PC-3 (cell line): ENCODE measurements around the gene ANKRD53. TPM values are rescaled to one million over a fixed set of nuclear protein-coding genes. Genes with fewer than 3 reads are reported as not detected.

ENCODE experiments used
- ATAC-seq: fragments of 200-7000 bp; cut with Tn5 transposase; 2 replicates; pipeline ENCODE4 v1.9.1; 2020; ENCODE audit warnings: mild to moderate bottlenecking, moderate library complexity
- BruUV-seq: library from RNA; stranded (reverse); fragments of 400-500 nt; replicated peaks from 2 replicates; lab custom pipeline; 2021; lab: Mats Ljungman, UMichigan
- CTCF ChIA-PET: fragments of 300-600 bp; sonication (Branson Sonifier 250); formaldehyde crosslinking; loops from one replicate; lab custom pipeline; 2022; ENCODE audit warnings: antibody characterized with exemption; lab: Charles Lee
- POLR2A ChIA-PET: fragments of 300-600 bp; sonication (Branson Sonifier 250); formaldehyde crosslinking; loops from one replicate; lab custom pipeline; 2022; ENCODE audit warnings: antibody characterized with exemption; ENCODE audit not compliant: unreplicated experiment; lab: Charles Lee
- DNase-seq: peaks from one replicate; pipeline ENCODE4 v3.0.0-alpha.2; 2015
- H2AFZ ChIP-seq: fragments of 300-600 bp; sonication (generic); 2 replicates; pipeline ENCODE4 v1.6.0; 2016; ENCODE audit warnings: antibody characterized with exemption, low read length
- H3F3A ChIP-seq: fragments of 300-600 bp; sonication (generic); one replicate; pipeline ENCODE4 v1.6.0; 2017; ENCODE audit warnings: antibody characterized with exemption, low read length, control low read depth, mild to moderate bottlenecking; ENCODE audit not compliant: unreplicated experiment
- H3K27ac ChIP-seq: fragments of 300-600 bp; sonication (generic); 2 replicates; pipeline ENCODE4 v1.5.1; 2016; ENCODE audit warnings: mild to moderate bottlenecking, low read length
- H3K27me3 ChIP-seq: fragments of 300-600 bp; sonication (generic); 2 replicates; pipeline ENCODE4 v1.6.1; 2016; ENCODE audit warnings: low read length, mixed read lengths
- H3K36me3 ChIP-seq: fragments of 300-600 bp; sonication (generic); 2 replicates; pipeline ENCODE4 v1.6.1; 2016; ENCODE audit warnings: low read depth, mixed run types, low read length, mixed read lengths
- H3K4me1 ChIP-seq: fragments of 300-600 bp; sonication (generic); 2 replicates; pipeline ENCODE4 v1.5.1; 2016; ENCODE audit warnings: low read length; ENCODE audit not compliant: insufficient read depth
- H3K4me2 ChIP-seq: fragments of 300-600 bp; sonication (generic); 2 replicates; pipeline ENCODE4 v1.6.0; 2016; ENCODE audit warnings: low read length
- H3K4me3 ChIP-seq: fragments of 300-600 bp; sonication (generic); 2 replicates; pipeline ENCODE4 v1.5.1; 2016; ENCODE audit warnings: mild to moderate bottlenecking, low read length, mixed read lengths
- H3K79me2 ChIP-seq: fragments of 300-600 bp; sonication (generic); 2 replicates; pipeline ENCODE4 v1.6.1; 2017; ENCODE audit warnings: low read length, mixed read lengths
- H3K9ac ChIP-seq: fragments of 300-600 bp; sonication (generic); 2 replicates; pipeline ENCODE4 v1.6.0; 2016; ENCODE audit warnings: mild to moderate bottlenecking, low read length
- H3K9me2 ChIP-seq: fragments of 300-600 bp; sonication (generic); replicated peaks from 2 replicates; pipeline ENCODE4 v1.6.1; 2016; ENCODE audit warnings: mixed run types, low read length, mixed read lengths
- H3K9me3 ChIP-seq: fragments of 300-600 bp; sonication (generic); 2 replicates; pipeline ENCODE4 v1.6.1; 2016; ENCODE audit warnings: low read length, mixed read lengths
- H4K20me1 ChIP-seq: fragments of 300-600 bp; sonication (generic); 2 replicates; pipeline ENCODE4 v1.6.1; 2016; ENCODE audit warnings: low read length, mixed read lengths
- EZH2 ChIP-seq: fragments of 300-600 bp; sonication (generic); IDR thresholded peaks from one replicate; pipeline ENCODE4 v1.6.1; 2017; ENCODE audit warnings: antibody characterized with exemption, mild to moderate bottlenecking, low read length; ENCODE audit not compliant: unreplicated experiment
- EZH2phosphoT487 ChIP-seq: fragments of 300-600 bp; sonication (generic); IDR thresholded peaks from 2 replicates; pipeline ENCODE4 v1.6.1; 2018; ENCODE audit warnings: mild to moderate bottlenecking, antibody characterized with exemption, low read length, borderline replicate concordance
- intact Hi-C: fragments of 100-400 bp; cut with micrococcal nuclease; formaldehyde crosslinking; loops from 2 replicates; pipeline ENCODE4 v1.9.0; 2023
- total RNA-seq: library from RNA; depleted of rRNA; stranded (reverse); fragments of >200 nt; gene quantifications from 2 replicates; pipeline ENCODE4 v1.2.3, GENCODE V29; 2014
- TF ChIP-seq, protein P1 (sequence below): fragments of 300-600 bp; sonication (generic); conservative IDR thresholded peaks from 2 replicates; pipeline ENCODE4 v1.5.1; 2017; ENCODE audit warnings: antibody characterized with exemption, low read depth, mild to moderate bottlenecking, low read length

ANKRD53 gene
- total RNA-seq, 1 experiment from 2014 or later = not detected

DNA sequence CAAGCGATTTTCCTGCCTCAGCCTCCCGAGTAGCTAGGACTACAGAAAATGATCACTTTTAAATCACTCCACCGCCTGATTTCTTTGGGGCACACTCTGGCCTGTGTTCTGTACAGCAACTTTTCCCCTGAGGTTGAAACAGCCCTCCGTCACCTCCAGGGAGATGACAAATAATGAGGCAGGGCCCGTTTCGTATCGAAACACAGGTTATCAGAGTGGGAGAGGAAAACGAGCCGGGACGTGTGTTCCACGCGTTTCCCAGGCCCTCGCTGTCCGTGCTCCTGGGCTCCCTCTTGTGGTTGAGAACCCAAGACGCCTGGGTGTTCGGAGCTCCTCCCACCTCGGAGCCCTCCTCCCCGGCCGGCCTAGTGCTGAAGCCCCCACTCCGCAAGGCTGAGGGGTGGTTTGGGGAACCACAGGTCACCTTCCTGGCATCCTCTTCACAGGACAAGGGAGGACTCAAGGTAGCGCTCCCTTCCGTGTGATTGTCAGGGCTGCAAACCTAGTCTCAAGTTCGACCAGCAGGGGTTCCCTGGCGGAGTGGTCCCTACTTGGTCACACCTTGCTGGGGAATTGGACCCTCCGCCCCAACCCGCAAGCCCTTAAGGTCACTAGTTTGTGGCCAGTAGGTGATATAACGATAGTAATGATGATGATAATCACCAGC is 30.0 kb upstream of the ANKRD53 start:
- no peaks in the 10 kb centered on the region for H3K36me3 ChIP-seq
- H4K20me1 ChIP-seq = no peaks in the 10 kb centered on the region
- intact Hi-C loops = loop anchor here (2.0 to 10.0 kb wide), 3 partner anchors 86 to 294 kb away; no protein-coding TSS in a partner anchor
- TF ChIP-seq, protein P1, sequence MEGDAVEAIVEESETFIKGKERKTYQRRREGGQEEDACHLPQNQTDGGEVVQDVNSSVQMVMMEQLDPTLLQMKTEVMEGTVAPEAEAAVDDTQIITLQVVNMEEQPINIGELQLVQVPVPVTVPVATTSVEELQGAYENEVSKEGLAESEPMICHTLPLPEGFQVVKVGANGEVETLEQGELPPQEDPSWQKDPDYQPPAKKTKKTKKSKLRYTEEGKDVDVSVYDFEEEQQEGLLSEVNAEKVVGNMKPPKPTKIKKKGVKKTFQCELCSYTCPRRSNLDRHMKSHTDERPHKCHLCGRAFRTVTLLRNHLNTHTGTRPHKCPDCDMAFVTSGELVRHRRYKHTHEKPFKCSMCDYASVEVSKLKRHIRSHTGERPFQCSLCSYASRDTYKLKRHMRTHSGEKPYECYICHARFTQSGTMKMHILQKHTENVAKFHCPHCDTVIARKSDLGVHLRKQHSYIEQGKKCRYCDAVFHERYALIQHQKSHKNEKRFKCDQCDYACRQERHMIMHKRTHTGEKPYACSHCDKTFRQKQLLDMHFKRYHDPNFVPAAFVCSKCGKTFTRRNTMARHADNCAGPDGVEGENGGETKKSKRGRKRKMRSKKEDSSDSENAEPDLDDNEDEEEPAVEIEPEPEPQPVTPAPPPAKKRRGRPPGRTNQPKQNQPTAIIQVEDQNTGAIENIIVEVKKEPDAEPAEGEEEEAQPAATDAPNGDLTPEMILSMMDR = peak; percentile 87
- TF ChIP-seq EZH2phosphoT487 = no peak
- H3K9ac ChIP-seq = peak overlapping the region; percentile 72
- DNase-seq (peak; percentile 85), ATAC-seq (peak; percentile 86)
- ChIA-PET POLR2A (no interaction called here), CTCF (interaction anchor here (0.5 to 1.3 kb wide), 11 partner anchors 14 to 159 kb away, joined by 3 to 8 read pairs (median 3); no protein-coding TSS in a partner anchor)
- BruUV-seq = no TSS peak
- no peaks in the 10 kb centered on the region for H3K9me3 ChIP-seq
- peak overlapping the region; percentile 96 for H3K4me2 ChIP-seq
- H3K9me2 ChIP-seq = no peaks in the 10 kb centered on the region
- H3K27me3 ChIP-seq = peaks cover 3% of the 10 kb centered on the region
- H3K79me2 ChIP-seq = no peaks in the 10 kb centered on the region
- no peaks in the 10 kb centered on the region for H3F3A ChIP-seq
- H3K4me1 ChIP-seq = peaks cover 28% of the 10 kb centered on the region
- H2AFZ ChIP-seq = peak overlapping the region; percentile 100
- peak overlapping the region; percentile 70 for H3K4me3 ChIP-seq
- no peak overlapping the region for H3K27ac ChIP-seq

DNA sequence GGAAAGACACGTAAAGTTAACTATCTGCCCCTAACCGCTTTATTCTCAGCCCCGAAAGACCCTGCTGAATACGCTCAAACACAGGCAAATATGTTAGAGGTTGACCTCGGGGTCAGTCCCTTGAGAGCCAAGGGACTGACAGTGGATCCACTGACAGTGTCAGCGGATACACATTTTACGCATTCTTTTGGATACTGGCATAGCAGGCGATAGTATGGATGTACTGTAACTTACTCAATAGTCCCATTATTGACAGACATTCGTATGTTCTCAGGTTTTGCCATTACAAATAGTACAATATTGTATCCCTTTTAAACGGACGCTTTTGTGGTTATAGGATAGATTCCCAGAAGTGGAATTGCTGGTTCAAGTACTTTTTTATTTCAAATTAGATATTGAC is 29.3 kb upstream of the ANKRD53 start:
- Histone ChIP-seq H3K4me1 (peaks cover 28% of the 10 kb centered on the region), H3F3A (no peaks in the 10 kb centered on the region), H3K4me3 (no peak overlapping the region), H3K9ac (no peak overlapping the region), H3K79me2 (no peaks in the 10 kb centered on the region), H3K9me3 (no peaks in the 10 kb centered on the region), H3K9me2 (no peaks in the 10 kb centered on the region), H3K4me2 (peak overlapping the region; percentile 96), H3K27me3 (peaks cover 9% of the 10 kb centered on the region), H4K20me1 (no peaks in the 10 kb centered on the region), H3K27ac (no peak overlapping the region), H3K36me3 (no peaks in the 10 kb centered on the region), H2AFZ (peak overlapping the region; percentile 100; the same call in 1 of the 2 replicates)
- BruUV-seq = no TSS peak
- ChIA-PET POLR2A (no interaction called here), CTCF (interaction anchor here (0.6 to 1.3 kb wide), 5 partner anchors 25 to 160 kb away, joined by 3 to 8 read pairs (median 3); no protein-coding TSS in a partner anchor)
- TF ChIP-seq EZH2phosphoT487 = no peak
- TF ChIP-seq, protein P1 = no peak
- no peak for TF ChIP-seq EZH2
- intact Hi-C loops = loop anchor here (2.0 to 10.0 kb wide), 3 partner anchors 86 to 294 kb away; no protein-coding TSS in a partner anchor
- no peak for ATAC-seq
- DNase-seq = no peak

DNA sequence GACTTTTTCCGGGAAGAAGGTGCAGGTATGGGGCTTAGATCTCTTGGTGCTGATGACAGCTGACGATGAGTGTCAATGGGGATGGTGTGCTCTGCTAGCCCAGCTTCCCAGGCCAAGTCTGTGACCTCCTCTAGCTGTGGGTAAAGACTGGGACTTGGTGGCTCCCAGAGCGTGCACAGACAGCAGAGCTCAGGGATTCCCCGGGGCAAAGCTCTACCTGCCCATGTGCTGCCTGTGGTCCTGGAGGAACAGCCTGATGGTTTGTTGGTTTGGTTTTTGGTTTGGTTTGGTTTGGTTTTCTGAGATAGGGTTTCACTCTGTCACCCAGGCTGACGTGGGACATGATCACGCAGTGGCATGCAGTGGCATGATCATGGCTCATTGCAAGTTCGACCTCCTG is 23.5 kb upstream of the ANKRD53 start:
- POLR2A ChIA-PET = no interaction called here
- DNase-seq = no peak
- H3K36me3 ChIP-seq = no peaks in the 10 kb centered on the region
- CTCF ChIA-PET = no interaction called here
- no peaks in the 10 kb centered on the region for H3K4me1 ChIP-seq
- no peaks in the 10 kb centered on the region for H3K9me2 ChIP-seq
- no peak overlapping the region for H2AFZ ChIP-seq
- H4K20me1 ChIP-seq = no peaks in the 10 kb centered on the region
- H3K79me2 ChIP-seq = no peaks in the 10 kb centered on the region
- no peak overlapping the region for H3K9ac ChIP-seq
- TF ChIP-seq EZH2phosphoT487 = no peak
- TF ChIP-seq, protein P1 = no peak
- TF ChIP-seq EZH2 = no peak
- H3K27ac ChIP-seq = no peak overlapping the region
- H3K27me3 ChIP-seq = peaks cover 31% of the 10 kb centered on the region
- H3K9me3 ChIP-seq = no peaks in the 10 kb centered on the region
- H3F3A ChIP-seq = no peaks in the 10 kb centered on the region
- no peak overlapping the region for H3K4me3 ChIP-seq
- H3K4me2 ChIP-seq = no peak overlapping the region
- no peak for ATAC-seq
- BruUV-seq = no TSS peak
- intact Hi-C loops = no loop called here
